Hepatic stellate cell (primary cell): ENCODE measurements around the gene SUSD5.
"Not testable (repeated sequence)": the region's sequence is repeated elsewhere in the genome, so short reads cannot be mapped to it uniquely, and the experiment has no call there.

Source experiments
- DNase-seq: peaks from one replicate; pipeline ENCODE4 v3.0.0; 2011; ENCODE audit warnings: low spot score

SUSD5 gene

GRCh38 chr3:33115024-33115768, 103.4 kb downstream of the SUSD5 start:
- DNase-seq: peak; percentile 59

DNA sequence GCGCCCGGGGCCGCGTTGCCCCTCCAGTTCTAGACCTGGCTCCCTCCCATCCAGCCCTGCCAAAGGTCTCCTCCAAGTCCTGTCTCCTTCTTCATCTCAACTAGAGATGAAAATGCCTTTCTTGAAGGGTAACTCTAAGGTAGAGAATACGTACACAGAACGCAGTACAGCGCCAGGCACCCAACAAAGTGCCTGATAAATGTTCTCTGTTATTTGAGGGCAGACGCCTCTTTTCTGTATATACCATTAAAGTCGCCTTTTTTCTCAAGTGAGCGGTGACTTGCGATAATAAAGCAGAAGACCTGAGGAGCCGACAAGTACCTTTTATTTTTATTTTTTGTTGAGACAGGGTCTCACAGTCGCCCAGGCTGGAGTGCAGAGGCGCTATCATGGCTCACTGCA, 104.0 kb downstream of the SUSD5 start:
- no peak for DNase-seq

DNA sequence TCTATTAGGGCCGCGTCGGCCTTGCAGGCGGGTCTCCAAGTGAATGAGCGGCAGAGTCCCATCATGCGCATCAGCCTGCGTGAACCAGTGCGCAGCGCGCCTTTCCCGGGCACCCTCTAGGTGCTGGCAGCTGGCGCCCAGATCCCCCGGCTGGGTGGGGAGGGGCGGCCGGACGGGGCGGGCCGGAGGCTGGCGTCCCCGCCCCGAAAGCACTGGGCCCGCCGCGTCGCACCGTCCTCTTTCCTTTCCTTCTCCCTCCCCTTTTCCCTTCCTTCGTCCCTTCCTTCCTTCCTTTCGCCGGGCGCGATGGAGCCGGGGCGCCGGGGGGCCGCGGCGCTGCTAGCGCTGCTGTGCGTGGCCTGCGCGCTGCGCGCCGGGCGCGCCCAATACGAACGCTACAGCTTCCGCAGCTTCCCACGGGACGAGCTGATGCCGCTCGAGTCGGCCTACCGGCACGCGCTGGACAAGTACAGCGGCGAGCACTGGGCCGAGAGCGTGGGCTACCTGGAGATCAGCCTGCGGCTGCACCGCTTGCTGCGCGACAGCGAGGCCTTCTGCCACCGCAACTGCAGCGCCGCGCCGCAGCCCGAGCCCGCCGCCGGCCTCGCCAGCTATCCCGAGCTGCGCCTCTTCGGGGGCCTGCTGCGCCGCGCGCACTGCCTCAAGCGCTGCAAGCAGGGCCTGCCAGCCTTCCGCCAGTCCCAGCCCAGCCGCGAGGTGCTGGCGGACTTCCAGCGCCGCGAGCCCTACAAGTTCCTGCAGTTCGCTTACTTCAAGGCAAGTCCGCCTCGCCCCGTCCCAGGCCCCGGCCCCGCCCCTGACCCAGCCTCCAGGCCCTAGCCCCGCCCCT, 104.6 kb downstream of the SUSD5 start, which contains the start of gene CRTAP:
CRTAP (plus strand) TSS at position 243 of the 850 bp plus-strand sequence; CDS start at position 307, 64 bp downstream.
- peak; percentile 77 for DNase-seq

DNA sequence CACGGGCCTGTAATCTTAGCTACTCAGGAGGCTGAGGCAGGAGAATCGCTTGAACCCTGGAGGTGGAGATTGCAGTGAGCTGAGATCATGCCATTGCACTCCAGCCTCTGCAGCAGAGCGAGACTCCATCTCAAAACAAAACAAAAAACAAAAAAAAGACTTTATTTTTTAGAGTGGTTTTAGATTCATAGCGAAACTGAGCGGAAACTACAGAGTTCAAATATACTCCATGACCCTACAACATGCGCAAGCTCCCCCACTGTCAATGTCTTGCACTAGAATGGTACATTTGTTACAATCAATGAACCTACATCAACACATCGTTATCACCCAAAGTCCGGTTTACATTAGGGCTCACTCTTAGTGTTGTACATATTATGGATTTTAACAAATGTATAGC, 107.0 kb downstream of the SUSD5 start:
- no peak for DNase-seq

DNA sequence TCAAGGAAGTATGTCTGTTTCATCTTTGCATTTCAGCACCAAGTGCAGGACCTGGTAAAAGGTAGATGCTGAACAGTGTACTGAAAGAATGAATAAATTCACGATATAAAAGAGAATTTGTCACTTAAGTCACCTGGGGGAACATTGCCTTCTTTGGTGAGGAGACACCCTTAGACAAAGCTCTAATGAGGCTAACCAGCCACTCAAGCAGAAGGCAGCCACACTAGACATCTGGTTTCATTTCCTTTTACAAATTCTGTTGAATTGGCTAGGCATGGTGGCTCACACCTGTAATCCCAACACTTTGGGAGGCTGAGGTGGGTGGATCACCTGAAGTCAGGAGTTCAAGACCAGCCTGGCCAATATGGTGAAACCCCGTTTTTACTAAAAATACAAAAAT, 111.8 kb downstream of the SUSD5 start:
- DNase-seq: not testable (repeated sequence)

- no peak for DNase-seq
Observed at GRCh38 chr3:33105341-33105948, 113.2 kb downstream of the SUSD5 start.

GRCh38 chr3:33104803-33105202, 113.8 kb downstream of the SUSD5 start:
- no peak for DNase-seq

- DNase-seq: no peak
Observed at GRCh38 chr3:33103480-33103879, 115.1 kb downstream of the SUSD5 start.

DNA sequence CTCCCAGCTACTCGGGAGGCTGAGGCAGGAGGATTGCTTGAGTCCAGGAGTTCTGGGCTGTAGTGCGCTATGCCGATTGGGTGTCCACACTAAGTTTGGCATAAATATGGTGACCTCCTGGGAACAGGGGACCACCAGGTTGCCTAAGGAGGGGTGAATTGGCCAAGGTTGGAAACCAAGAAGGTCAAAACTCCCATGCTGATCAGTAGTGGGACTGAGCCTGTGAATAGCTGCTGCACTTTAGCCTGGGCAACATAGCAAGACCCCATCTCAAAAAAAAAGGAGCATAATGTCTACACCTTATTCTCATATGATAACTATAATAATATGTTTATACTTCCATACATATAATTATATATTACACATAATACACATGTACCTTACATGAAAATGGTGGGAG, 115.6 kb downstream of the SUSD5 start:
- no peak for DNase-seq

GRCh38 chr3:33100229-33100628, 118.4 kb downstream of the SUSD5 start:
- no peak for DNase-seq
